AG04450 (cell line): ENCODE results near the gene TEX35. TPM values are rescaled to one million over a fixed set of nuclear protein-coding genes. Genes with fewer than 3 reads are reported as not detected.

Experiments used
- CTCF ChIA-PET: fragments of 300-600, 350-600 bp; formaldehyde crosslinking; extraction: SDS; loops from one replicate; lab custom pipeline; 2022; ENCODE audit warnings: antibody characterized with exemption, inconsistent platforms; lab: Charles Lee
- POLR2A ChIA-PET: fragments of 350-600 bp; formaldehyde crosslinking; extraction: SDS; loops from one replicate; lab custom pipeline; 2021; ENCODE audit warnings: antibody characterized with exemption, inconsistent platforms; lab: Yijun Ruan, JAX
- DNase-seq: peaks from one replicate; pipeline ENCODE4 v3.0.0-alpha.2; 2011; ENCODE audit warnings: low read depth, low spot score
- H3K27ac ChIP-seq: one replicate; pipeline ENCODE4 v1.5.1; 2012; ENCODE audit warnings: low read depth, low read length, control low read depth
- H3K27me3 ChIP-seq: one replicate; pipeline ENCODE4 v1.6.0; 2012; ENCODE audit warnings: low read length; ENCODE audit not compliant: control insufficient read depth, insufficient read depth
- H3K4me3 ChIP-seq: 2 replicates; pipeline ENCODE4 v1.5.1; 2011; ENCODE audit warnings: mild to moderate bottlenecking, low read depth, low read length, control low read depth
- H3K9me3 ChIP-seq: 2 replicates; pipeline ENCODE4 v1.5.1; 2012; ENCODE audit warnings: low read length; ENCODE audit not compliant: control insufficient read depth, insufficient read depth
- CTCF ChIP-seq: IDR thresholded peaks from 2 replicates; pipeline ENCODE4 v1.5.1; 2011; ENCODE audit warnings: low read depth, low read length, control low read depth, inconsistent platforms
- polyA plus RNA-seq: library from polyadenylated mRNA; depleted of rRNA; stranded (reverse); fragments of >200 nt; gene quantifications from 2 replicates; pipeline ENCODE4 v1.2.3, GENCODE V29; 2011

TEX35 gene
- polyA plus RNA-seq, 1 experiment, result not detected

- no peaks in the 10 kb centered on the region for H3K9me3 ChIP-seq
- H3K27ac ChIP-seq, result no peak overlapping the region
- ChIA-PET CTCF (no interaction called here), POLR2A (no interaction called here)
- DNase-seq, result no peak
- no peak for TF ChIP-seq CTCF
- H3K27me3 ChIP-seq, result peaks cover 3% of the 10 kb centered on the region
- H3K4me3 ChIP-seq, result no peak overlapping the region
Observed at GRCh38 chr1:178521241-178521640, 8.3 kb downstream of the TEX35 start.

GRCh38 chr1:178527117-178527516 lies 14.2 kb downstream of the TEX35 start:
- TF ChIP-seq CTCF, result no peak
- DNase-seq, result no peak
- Histone ChIP-seq H3K4me3 (no peak overlapping the region), H3K9me3 (no peaks in the 10 kb centered on the region), H3K27ac (no peak overlapping the region), H3K27me3 (peaks cover under 1% of the 10 kb centered on the region)
- ChIA-PET CTCF (interaction anchor here (0.6 to 7.9 kb wide), 6 partner anchors 26 to 476 kb away, joined by 3 to 65 read pairs (median 12); no protein-coding TSS in a partner anchor), POLR2A (no interaction called here)

DNA sequence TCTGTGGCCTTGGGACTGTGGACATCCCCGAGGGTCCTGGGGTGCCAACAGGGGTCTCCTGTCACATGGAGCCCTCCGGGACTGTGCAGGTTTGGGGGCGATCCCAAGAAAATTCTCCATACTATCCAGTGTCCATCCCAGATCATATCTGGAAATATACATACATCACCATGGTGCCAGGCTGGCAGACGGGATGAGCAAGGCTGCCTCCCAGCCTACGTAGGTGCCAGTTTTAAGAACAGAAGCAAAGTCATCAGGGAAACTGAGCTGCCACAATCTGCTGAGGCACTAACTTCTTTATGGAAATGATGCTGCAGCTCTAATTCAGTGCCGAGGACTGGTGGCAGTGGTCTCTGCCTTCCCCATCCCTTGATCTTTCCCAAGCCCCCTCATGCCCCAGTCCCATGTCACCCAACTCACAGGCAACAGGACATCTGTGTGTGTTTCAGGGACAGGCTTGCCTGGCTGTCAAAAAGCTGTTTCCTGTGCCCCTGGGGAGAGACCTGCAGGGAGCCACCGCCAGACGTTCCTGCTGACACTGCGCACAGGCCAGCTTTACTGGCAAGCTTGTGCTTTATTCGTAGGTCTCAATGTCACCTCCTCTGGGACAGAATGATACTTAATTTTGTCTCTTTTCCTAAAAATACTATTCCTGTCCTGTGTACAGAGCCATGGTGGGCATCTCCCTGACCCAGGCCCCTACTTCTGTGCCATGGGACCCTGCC lies 15.5 kb downstream of the TEX35 start:
- Histone ChIP-seq H3K27ac (no peak overlapping the region), H3K27me3 (no peaks in the 10 kb centered on the region), H3K9me3 (no peaks in the 10 kb centered on the region), H3K4me3 (no peak overlapping the region)
- no peak for DNase-seq
- ChIA-PET CTCF (interaction anchor here (0.7 to 7.9 kb wide), 6 partner anchors 8 to 474 kb away, joined by 3 to 101 read pairs (median 37); no protein-coding TSS in a partner anchor), POLR2A (no interaction called here)
- TF ChIP-seq CTCF, result no peak

DNA sequence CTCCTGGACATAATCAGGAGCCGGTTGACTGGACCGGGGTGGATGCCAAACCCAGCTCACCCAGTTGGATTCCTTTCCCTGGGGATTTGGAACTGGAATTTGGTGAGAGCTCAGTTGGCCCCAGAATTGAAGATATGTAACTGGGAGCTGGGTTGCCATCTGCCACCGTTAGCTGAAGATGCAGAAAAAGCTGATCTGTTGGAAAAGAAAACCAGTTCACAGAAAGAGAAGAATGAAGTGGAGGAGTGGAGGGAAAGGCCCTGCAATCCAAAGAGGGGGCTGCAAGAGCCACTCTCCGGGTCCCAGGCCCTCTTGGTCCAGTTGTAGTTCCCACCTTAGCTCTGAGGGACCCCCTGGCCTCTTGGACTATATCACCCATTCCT lies 16.0 kb downstream of the TEX35 start:
- ChIA-PET CTCF (interaction anchor here (0.7 to 7.9 kb wide), 6 partner anchors 9 to 473 kb away, joined by 3 to 101 read pairs (median 36); no protein-coding TSS in a partner anchor), POLR2A (no interaction called here)
- Histone ChIP-seq H3K27ac (no peak overlapping the region), H3K9me3 (no peaks in the 10 kb centered on the region), H3K27me3 (no peaks in the 10 kb centered on the region), H3K4me3 (no peak overlapping the region)
- no peak for DNase-seq
- no peak for TF ChIP-seq CTCF

- CTCF ChIA-PET, result interaction anchor here (3.9 to 7.9 kb wide), 4 partner anchors 28 to 473 kb away, joined by 16 to 101 read pairs (median 60); no protein-coding TSS in a partner anchor
Observed at GRCh38 chr1:178529364-178530036, 16.6 kb downstream of the TEX35 start.

More at GRCh38 chr1:178529364-178530036, 16.6 kb downstream of the TEX35 start:
- H3K4me3 ChIP-seq, result no peak overlapping the region
- no peak overlapping the region for H3K27ac ChIP-seq
- no peaks in the 10 kb centered on the region for H3K9me3 ChIP-seq
- POLR2A ChIA-PET, result interaction anchor here (1.3 kb wide), 1 partner anchor 10 kb away, joined by 5 read pairs; no protein-coding TSS in a partner anchor
- no peak for TF ChIP-seq CTCF
- no peak for DNase-seq
- no peaks in the 10 kb centered on the region for H3K27me3 ChIP-seq
